ENCODE data around the gene VPS45. TPM values are rescaled to one million over a fixed set of nuclear protein-coding genes. Genes with fewer than 3 reads are reported as not detected.

Gene VPS45
- total and polyA plus RNA-seq, 2 donors: 28.8 to 102 TPM

- H3K4me1 ChIP-seq (ENCODE audit: insufficient read depth): no peaks in the 10 kb centered on the region
- H3K4me3 ChIP-seq (ENCODE audit: low read depth, low read length): no peak overlapping the region
- H3K36me3 ChIP-seq (ENCODE audit: insufficient read depth): no peaks in the 10 kb centered on the region
- 89% methylated on average over 1 of the region's 1 CpG for WGBS
- no peak for DNase-seq (ENCODE audit: extremely low spot score)
- no peak overlapping the region for H3K27ac ChIP-seq (ENCODE audit: low read depth)
Observed at GRCh38 chr1:150056407-150056806, 11.2 kb upstream of the VPS45 start.

- no peak for DNase-seq (ENCODE audit: extremely low spot score)
- H3K4me3 ChIP-seq (ENCODE audit: low read depth, low read length): no peak overlapping the region
- no peak overlapping the region for H3K27ac ChIP-seq (ENCODE audit: low read depth)
- H3K4me1 ChIP-seq (ENCODE audit: insufficient read depth): no peaks in the 10 kb centered on the region
- H3K36me3 ChIP-seq (ENCODE audit: insufficient read depth): no peaks in the 10 kb centered on the region
- 81% methylated on average over 4 of the region's 4 CpGs for WGBS
Observed at GRCh38 chr1:150060260-150060659, 7.3 kb upstream of the VPS45 start.

- DNase-seq (ENCODE audit: extremely low spot score): no peak
- Histone ChIP-seq H3K4me1 (ENCODE audit: insufficient read depth) (no peaks in the 10 kb centered on the region), H3K4me3 (ENCODE audit: low read depth, low read length) (no peak overlapping the region), H3K27ac (ENCODE audit: low read depth) (no peak overlapping the region), H3K36me3 (ENCODE audit: insufficient read depth) (no peaks in the 10 kb centered on the region)
- 29% methylated on average over 3 of the region's 3 CpGs for WGBS
Observed at GRCh38 chr1:150061632-150062101, 5.9 kb upstream of the VPS45 start.

- Histone ChIP-seq H3K4me1 (ENCODE audit: insufficient read depth) (no peaks in the 10 kb centered on the region), H3K27ac (ENCODE audit: low read depth) (no peak overlapping the region)
- 79% methylated on average over 4 of the region's 4 CpGs for WGBS
Observed at GRCh38 chr1:150062113-150062512, 5.5 kb upstream of the VPS45 start.

GRCh38 chr1:150065184-150065871, 2.2 kb upstream of the VPS45 start:
- Histone ChIP-seq H3K4me1 (ENCODE audit: insufficient read depth) (no peaks in the 10 kb centered on the region), H3K4me3 (ENCODE audit: low read depth, low read length) (no peak overlapping the region), H3K36me3 (ENCODE audit: insufficient read depth) (no peaks in the 10 kb centered on the region), H3K27ac (ENCODE audit: low read depth) (peak overlapping the region; percentile 64)
- DNase-seq (ENCODE audit: extremely low spot score): no peak
- WGBS: 56% methylated on average over 5 of the region's 5 CpGs

More at GRCh38 chr1:150062113-150062512, 5.5 kb upstream of the VPS45 start:
- DNase-seq (ENCODE audit: extremely low spot score): no peak
- Histone ChIP-seq H3K36me3 (ENCODE audit: insufficient read depth) (no peaks in the 10 kb centered on the region), H3K4me3 (ENCODE audit: low read depth, low read length) (no peak overlapping the region)

GRCh38 chr1:150066328-150066727, 1.2 kb upstream of the VPS45 start:
- H3K4me1 ChIP-seq (ENCODE audit: insufficient read depth): no peaks in the 10 kb centered on the region
- no peaks in the 10 kb centered on the region for H3K36me3 ChIP-seq (ENCODE audit: insufficient read depth)
- no peak for DNase-seq (ENCODE audit: extremely low spot score)
- H3K4me3 ChIP-seq (ENCODE audit: low read depth, low read length): peak overlapping the region; percentile 55
- no peak overlapping the region for H3K27ac ChIP-seq (ENCODE audit: low read depth)

GRCh38 chr1:150066838-150067183, 765 bp upstream of the VPS45 start:
- no peaks in the 10 kb centered on the region for H3K36me3 ChIP-seq (ENCODE audit: insufficient read depth)
- under 1% methylated on average over 18 of the region's 18 CpGs for WGBS
- H3K4me1 ChIP-seq (ENCODE audit: insufficient read depth): no peaks in the 10 kb centered on the region
- H3K27ac ChIP-seq (ENCODE audit: low read depth): peak overlapping the region; percentile 76
- peak overlapping the region; percentile 55 for H3K4me3 ChIP-seq (ENCODE audit: low read depth, low read length)
- no peak for DNase-seq (ENCODE audit: extremely low spot score)

GRCh38 chr1:150068109-150068435, 496 bp downstream of the VPS45 start:
- Histone ChIP-seq H3K4me3 (ENCODE audit: low read depth, low read length) (peak overlapping the region; percentile 55), H3K4me1 (ENCODE audit: insufficient read depth) (no peaks in the 10 kb centered on the region), H3K27ac (ENCODE audit: low read depth) (peak overlapping the region; percentile 91), H3K36me3 (ENCODE audit: insufficient read depth) (no peaks in the 10 kb centered on the region)
- no peak for DNase-seq (ENCODE audit: extremely low spot score)
- WGBS: 5% methylated on average over 2 of the region's 2 CpGs

GRCh38 chr1:150069923-150070322, 2.3 kb downstream of the VPS45 start:
- no peaks in the 10 kb centered on the region for H3K4me1 ChIP-seq (ENCODE audit: insufficient read depth)
- 91% methylated on average over 5 of the region's 5 CpGs for WGBS
- no peak overlapping the region for H3K4me3 ChIP-seq (ENCODE audit: low read depth, low read length)
- H3K36me3 ChIP-seq (ENCODE audit: insufficient read depth): no peaks in the 10 kb centered on the region
- no peak for DNase-seq (ENCODE audit: extremely low spot score)
- H3K27ac ChIP-seq (ENCODE audit: low read depth): no peak overlapping the region

- no peak for DNase-seq (ENCODE audit: extremely low spot score)
- H3K4me3 ChIP-seq (ENCODE audit: low read depth, low read length): no peak overlapping the region
- no peaks in the 10 kb centered on the region for H3K36me3 ChIP-seq (ENCODE audit: insufficient read depth)
- no peaks in the 10 kb centered on the region for H3K4me1 ChIP-seq (ENCODE audit: insufficient read depth)
- WGBS: 52% methylated on average over 3 of the region's 3 CpGs
- no peak overlapping the region for H3K27ac ChIP-seq (ENCODE audit: low read depth)
Observed at GRCh38 chr1:150072959-150073358, 5.4 kb downstream of the VPS45 start.

GRCh38 chr1:150073516-150073915, 5.9 kb downstream of the VPS45 start:
- H3K27ac ChIP-seq (ENCODE audit: low read depth): no peak overlapping the region
- H3K4me1 ChIP-seq (ENCODE audit: insufficient read depth): no peaks in the 10 kb centered on the region
- WGBS: 95% methylated on average over 2 of the region's 2 CpGs
- DNase-seq (ENCODE audit: extremely low spot score): no peak
- H3K4me3 ChIP-seq (ENCODE audit: low read depth, low read length): no peak overlapping the region
- H3K36me3 ChIP-seq (ENCODE audit: insufficient read depth): peaks cover 1% of the 10 kb centered on the region

- 89% methylated on average over 2 of the region's 2 CpGs for WGBS
- H3K4me1 ChIP-seq (ENCODE audit: insufficient read depth): no peaks in the 10 kb centered on the region
- H3K4me3 ChIP-seq (ENCODE audit: low read depth, low read length): no peak overlapping the region
- H3K36me3 ChIP-seq (ENCODE audit: insufficient read depth): peaks cover 3% of the 10 kb centered on the region
- no peak overlapping the region for H3K27ac ChIP-seq (ENCODE audit: low read depth)
- DNase-seq (ENCODE audit: extremely low spot score): no peak
Observed at GRCh38 chr1:150076066-150076465, 8.5 kb downstream of the VPS45 start.

GRCh38 chr1:150076985-150077384, 9.4 kb downstream of the VPS45 start:
- Histone ChIP-seq H3K4me1 (ENCODE audit: insufficient read depth) (no peaks in the 10 kb centered on the region), H3K4me3 (ENCODE audit: low read depth, low read length) (no peak overlapping the region), H3K27ac (ENCODE audit: low read depth) (no peak overlapping the region), H3K36me3 (ENCODE audit: insufficient read depth) (peaks cover 3% of the 10 kb centered on the region)
- 90% methylated on average over 6 of the region's 6 CpGs for WGBS
- DNase-seq (ENCODE audit: extremely low spot score): no peak

- Histone ChIP-seq H3K27ac (ENCODE audit: low read depth) (no peak overlapping the region), H3K4me1 (ENCODE audit: insufficient read depth) (no peaks in the 10 kb centered on the region), H3K4me3 (ENCODE audit: low read depth, low read length) (no peak overlapping the region), H3K36me3 (ENCODE audit: insufficient read depth) (peaks cover 3% of the 10 kb centered on the region)
- DNase-seq (ENCODE audit: extremely low spot score): no peak
Observed at GRCh38 chr1:150080784-150081183, 13.2 kb downstream of the VPS45 start.

GRCh38 chr1:150082494-150082893, 14.9 kb downstream of the VPS45 start:
- H3K36me3 ChIP-seq (ENCODE audit: insufficient read depth): peaks cover 3% of the 10 kb centered on the region
- no peak overlapping the region for H3K4me3 ChIP-seq (ENCODE audit: low read depth, low read length)
- 88% methylated on average over 4 of the region's 4 CpGs for WGBS
- H3K27ac ChIP-seq (ENCODE audit: low read depth): no peak overlapping the region
- H3K4me1 ChIP-seq (ENCODE audit: insufficient read depth): no peaks in the 10 kb centered on the region
- DNase-seq (ENCODE audit: extremely low spot score): no peak
